Liver (tissue), 9 donors: Measurements from ENCODE around the gene ZNF74. TPM values are rescaled to one million over a fixed set of nuclear protein-coding genes. Genes with fewer than 3 reads are reported as not detected.

Experiments used
- DNase-seq: peaks from one replicate; pipeline ENCODE4 v3.0.0-alpha.2; 2017; ENCODE audit warnings: low spot score
- H3K27ac ChIP-seq, 2 donors: one replicate each; pipeline ENCODE4 v1.7.0; 2013; ENCODE audit warnings: inconsistent platforms in 2 of 2, low read length in 2 of 2, control low read depth in 1 of 2, low read depth in 1 of 2, mild to moderate bottlenecking in 1 of 2
- H3K27me3 ChIP-seq, 4 donors: one replicate each; pipeline versions ENCODE4 v1.6.1 to v1.7.0; 2013; ENCODE audit warnings: low read length in 3 of 4, inconsistent platforms in 1 of 4, mild to moderate bottlenecking in 1 of 4, moderate library complexity in 1 of 4; ENCODE audit not compliant: control insufficient read depth in 4 of 4, insufficient read depth in 4 of 4
- H3K36me3 ChIP-seq, 4 donors: one replicate each; pipeline versions ENCODE4 v1.6.1 to v1.7.0; 2013; ENCODE audit warnings: low read length in 3 of 4, mild to moderate bottlenecking in 3 of 4, low read depth in 1 of 4, moderate library complexity in 1 of 4; ENCODE audit not compliant: control insufficient read depth in 4 of 4, insufficient read depth in 3 of 4
- H3K4me1 ChIP-seq, 4 donors: one replicate each; pipeline versions ENCODE4 v1.6.1 to v1.7.0; 2013; ENCODE audit warnings: low read length in 3 of 4, mild to moderate bottlenecking in 3 of 4, moderate library complexity in 1 of 4; ENCODE audit not compliant: control insufficient read depth in 4 of 4, insufficient read depth in 4 of 4
- H3K4me3 ChIP-seq, 3 donors: one replicate each; pipeline versions ENCODE4 v1.6.1 to v1.7.0; 2013; ENCODE audit warnings: low read length in 3 of 3, control low read depth in 1 of 3, low read depth in 1 of 3, mild to moderate bottlenecking in 1 of 3
- H3K9ac ChIP-seq, 2 donors: one replicate each; pipeline ENCODE4 v1.7.0; 2013; ENCODE audit warnings: low read length in 2 of 2, mild to moderate bottlenecking in 2 of 2, moderate library complexity in 2 of 2, control low read depth in 1 of 2, low read depth in 1 of 2
- H3K9me3 ChIP-seq, 4 donors: one replicate each; pipeline versions ENCODE4 v1.6.1 to v1.7.0; 2013; ENCODE audit warnings: low read length in 3 of 4; ENCODE audit not compliant: control insufficient read depth in 4 of 4
- ATF3 ChIP-seq: IDR thresholded peaks from 2 replicates; pipeline ENCODE4 v1.6.1; 2016; ENCODE audit warnings: antibody characterized with exemption
- CTCF ChIP-seq: fragments of 150-350 bp; IDR thresholded peaks from 2 replicates; pipeline ENCODE4 v1.5.1; 2017; ENCODE audit warnings: improper control_type of control experiment, low read depth, low read length; ENCODE audit not compliant: missing input control
- EGR1 ChIP-seq, 2 donors: IDR thresholded peaks; 2 replicates each; pipeline ENCODE4 v1.6.1; 2016 to 2018; ENCODE audit warnings: antibody characterized with exemption in 2 of 2, low read depth in 2 of 2
- FOXA1 ChIP-seq: IDR thresholded peaks from 2 replicates; pipeline ENCODE4 v1.6.1; 2016; ENCODE audit warnings: antibody characterized with exemption
- FOXA2 ChIP-seq: IDR thresholded peaks from 2 replicates; pipeline ENCODE4 v1.6.1; 2016; ENCODE audit warnings: antibody characterized with exemption
- GABPA ChIP-seq, 2 donors: IDR thresholded peaks in 1 of 2; conservative IDR thresholded peaks in 1 of 2; 2 replicates each; pipeline ENCODE4 v1.6.1; 2016; ENCODE audit warnings: antibody characterized with exemption in 2 of 2, mild to moderate bottlenecking in 1 of 2, moderate library complexity in 1 of 2
- HNF4A ChIP-seq, 2 donors: conservative IDR thresholded peaks; 2 replicates each; pipeline ENCODE4 v1.6.1; 2016; ENCODE audit warnings: antibody characterized with exemption in 2 of 2, mild to moderate bottlenecking in 2 of 2
- HNF4G ChIP-seq: IDR thresholded peaks from 2 replicates; pipeline ENCODE4 v1.6.1; 2016; ENCODE audit warnings: antibody characterized with exemption
- JUND ChIP-seq, 2 donors: IDR thresholded peaks; 2 replicates each; pipeline ENCODE4 v1.6.1; 2016; ENCODE audit warnings: antibody characterized with exemption in 2 of 2
- MAX ChIP-seq: IDR thresholded peaks from 2 replicates; pipeline ENCODE4 v1.6.1; 2016; ENCODE audit warnings: antibody characterized with exemption
- NR2F2 ChIP-seq: IDR thresholded peaks from 2 replicates; pipeline ENCODE4 v1.6.1; 2016; ENCODE audit warnings: antibody characterized with exemption
- RAD21 ChIP-seq, 2 donors: IDR thresholded peaks; 2 replicates each; pipeline ENCODE4 v1.6.1; 2016; ENCODE audit warnings: antibody characterized with exemption in 2 of 2, mild to moderate bottlenecking in 2 of 2
- REST ChIP-seq: IDR thresholded peaks from 2 replicates; pipeline ENCODE4 v1.6.1; 2016; ENCODE audit warnings: antibody characterized with exemption, mild to moderate bottlenecking
- RXRA ChIP-seq, 2 donors: IDR thresholded peaks; 2 replicates each; pipeline ENCODE4 v1.6.1; 2017 to 2018; ENCODE audit warnings: antibody characterized with exemption in 2 of 2, mild to moderate bottlenecking in 1 of 2
- SP1 ChIP-seq: IDR thresholded peaks from 2 replicates; pipeline ENCODE4 v1.6.1; 2018; ENCODE audit warnings: antibody characterized with exemption, mild to moderate bottlenecking
- TAF1 ChIP-seq: conservative IDR thresholded peaks from 2 replicates; pipeline ENCODE4 v1.6.1; 2016; ENCODE audit warnings: antibody characterized with exemption, mild to moderate bottlenecking
- YY1 ChIP-seq: IDR thresholded peaks from 2 replicates; pipeline ENCODE4 v1.6.1; 2016; ENCODE audit warnings: antibody characterized with exemption, mild to moderate bottlenecking
- ZBTB33 ChIP-seq: IDR thresholded peaks from 2 replicates; pipeline ENCODE4 v1.6.1; 2016; ENCODE audit warnings: antibody characterized with exemption
- WGBS: extraction: QIAGEN DNeasy Blood & Tissue Kit; methylation state at CpG from one replicate; pipeline ENCODE4 v1.1.7; 2013; 5-methylcytosine and 5-hydroxymethylcytosine counted together
- polyA plus RNA-seq, 2 donors: library from polyadenylated mRNA; stranded (reverse) in 1 of 2; unstranded in 1 of 2; fragments of 200-250 nt in 1 of 2; fragments of >200 nt in 1 of 2; fragmentation: Nextera tagmentation in 1 of 2; extraction: Ambion mirVana in 1 of 2; gene quantifications; one replicate each; pipeline versions ENCODE4 v1.2.1 to v1.2.3, GENCODE V29; 2013 to 2015
- total RNA-seq, 2 donors: library from RNA; depleted of rRNA; stranded (reverse); fragments of >200 nt; gene quantifications; one replicate each; pipeline ENCODE4 v1.2.3, GENCODE V29; 2014
- donor health status: healthy.
- donor health status: healthy.
- donor health status: healthy.
- donor health status: healthy.
- donor health status: healthy.

ZNF74 gene
- total and polyA plus RNA-seq, 4 donors = 0.99 to 5.0 (median 3.1) TPM

- Histone ChIP-seq H3K4me3 (no peak overlapping the region), H3K27ac (no peak overlapping the region), H3K36me3 (peaks cover 0 to 18% (median 6%) of the 10 kb centered on the region in 4 donors), H3K4me1 (peaks cover 0 to 6% (median 4%) of the 10 kb centered on the region in 4 donors), H3K27me3 (no peaks in the 10 kb centered on the region), H3K9ac (no peak overlapping the region), H3K9me3 (no peaks in the 10 kb centered on the region)
- DNase-seq = no peak
- TF ChIP-seq EGR1 (IDR thresholded peaks at IDR 0.05; ENCODE audit: low read depth in 2 of 2) = no peak
- TF ChIP-seq REST = no peak
- TF ChIP-seq MAX = no peak
- TF ChIP-seq YY1 = no peak
- no peak for TF ChIP-seq GABPA (IDR thresholded peaks at IDR 0.05 in 1 of 2, conservative IDR thresholded peaks at IDR 0.05 in 1 of 2)
- TF ChIP-seq ZBTB33 = no peak
- TF ChIP-seq RXRA (IDR thresholded peaks at IDR 0.05) = no peak
- TF ChIP-seq CTCF = no peak
- no peak for TF ChIP-seq FOXA2
- no peak for TF ChIP-seq FOXA1
- no peak for TF ChIP-seq JUND (IDR thresholded peaks at IDR 0.05)
- TF ChIP-seq ATF3 = no peak
- TF ChIP-seq RAD21 (IDR thresholded peaks at IDR 0.05) = no peak
- no peak for TF ChIP-seq SP1
- no peak for TF ChIP-seq HNF4A (conservative IDR thresholded peaks at IDR 0.05)
- TF ChIP-seq HNF4G = no peak
- 94% methylated on average over 6 of the region's 6 CpGs for WGBS
Measured at GRCh38 chr22:20403779-20404140, 9.8 kb downstream of the ZNF74 start.

GRCh38 chr22:20404881-20405280 is 10.9 kb downstream of the ZNF74 start:
- Histone ChIP-seq H3K9me3 (no peaks in the 10 kb centered on the region), H3K4me1 (peaks cover 0 to 6% (median 4%) of the 10 kb centered on the region in 4 donors), H3K27me3 (no peaks in the 10 kb centered on the region), H3K27ac (no peak overlapping the region), H3K36me3 (peaks cover 0 to 18% (median 6%) of the 10 kb centered on the region in 4 donors), H3K9ac (no peak overlapping the region), H3K4me3 (no peak overlapping the region)
- WGBS = 98% methylated on average over 18 of the region's 18 CpGs
- DNase-seq = no peak
- TF ChIP-seq MAX (no peak), ATF3 (no peak), RAD21 (IDR thresholded peaks at IDR 0.05) (no peak), HNF4A (conservative IDR thresholded peaks at IDR 0.05) (no peak), HNF4G (no peak), TAF1 (no peak), EGR1 (IDR thresholded peaks at IDR 0.05; ENCODE audit: low read depth in 2 of 2) (no peak), NR2F2 (no peak), YY1 (no peak), CTCF (no peak), RXRA (IDR thresholded peaks at IDR 0.05) (no peak)
